Stomach smooth muscle (tissue), 2 donors: ENCODE measurements around the gene CAV3.

Experiments used
- H3K27ac ChIP-seq: one replicate; pipeline ENCODE4 v1.7.0; 2013; ENCODE audit warnings: mild to moderate bottlenecking, low read length, inconsistent platforms
- H3K27me3 ChIP-seq, 2 donors: one replicate each; pipeline ENCODE4 v1.7.0; 2013; ENCODE audit warnings: low read length in 2 of 2; ENCODE audit not compliant: insufficient read depth in 2 of 2, control insufficient read depth in 1 of 2
- H3K36me3 ChIP-seq, 2 donors: one replicate each; pipeline ENCODE4 v1.7.0; 2013; ENCODE audit warnings: low read length in 2 of 2; ENCODE audit not compliant: control insufficient read depth in 2 of 2, insufficient read depth in 2 of 2
- H3K4me1 ChIP-seq: one replicate; pipeline ENCODE4 v1.7.0; 2013; ENCODE audit warnings: low read length; ENCODE audit not compliant: control insufficient read depth, insufficient read depth
- H3K4me3 ChIP-seq, 2 donors: one replicate each; pipeline ENCODE4 v1.7.0; 2013; ENCODE audit warnings: low read length in 2 of 2
- H3K9ac ChIP-seq, 2 donors: one replicate each; pipeline ENCODE4 v1.7.0; 2013; ENCODE audit warnings: low read length in 2 of 2, mild to moderate bottlenecking in 1 of 2
- H3K9me3 ChIP-seq, 2 donors: one replicate each; pipeline ENCODE4 v1.7.0; 2013; ENCODE audit warnings: low read length in 2 of 2; ENCODE audit not compliant: control insufficient read depth in 2 of 2
- donor health status: healthy.
- donor health status: Pancreatic carcinoma.

Gene CAV3

DNA sequence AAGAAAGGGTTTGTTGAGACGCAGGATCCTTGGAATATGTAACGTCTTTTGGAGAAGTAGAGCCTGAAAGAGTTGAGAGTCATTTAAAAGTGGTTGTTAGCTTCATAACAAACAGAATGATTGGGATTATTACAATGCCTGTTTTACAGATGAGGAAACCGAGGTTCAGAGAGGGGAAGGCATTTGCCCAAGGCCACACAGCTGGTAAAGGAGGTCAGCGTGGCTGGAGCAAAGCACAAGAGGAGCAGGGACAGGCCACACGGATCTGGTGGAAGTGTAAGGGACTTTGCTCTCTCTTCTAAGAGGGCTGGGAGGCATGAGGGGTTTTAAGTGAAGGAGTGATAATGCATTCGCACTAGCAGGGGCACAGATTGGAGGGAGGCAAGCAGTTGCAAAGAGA, 42.0 kb downstream of the CAV3 start:
- Histone ChIP-seq H3K9me3 (no peaks in the 10 kb centered on the region), H3K27ac (no peak overlapping the region), H3K4me3 (no peak overlapping the region), H3K9ac (no peak overlapping the region), H3K4me1 (peaks cover 6% of the 10 kb centered on the region), H3K27me3 (peaks cover 0 to 4% of the 10 kb centered on the region in 2 donors), H3K36me3 (no peaks in the 10 kb centered on the region)

GRCh38 chr3:8776406-8776805, 42.8 kb downstream of the CAV3 start:
- H3K9ac ChIP-seq, result no peak overlapping the region
- no peak overlapping the region for H3K4me3 ChIP-seq
- peaks cover 0 to 4% of the 10 kb centered on the region in 2 donors for H3K27me3 ChIP-seq
- H3K36me3 ChIP-seq, result no peaks in the 10 kb centered on the region
- H3K9me3 ChIP-seq, result no peaks in the 10 kb centered on the region
- H3K4me1 ChIP-seq, result peaks cover 6% of the 10 kb centered on the region
- no peak overlapping the region for H3K27ac ChIP-seq

DNA sequence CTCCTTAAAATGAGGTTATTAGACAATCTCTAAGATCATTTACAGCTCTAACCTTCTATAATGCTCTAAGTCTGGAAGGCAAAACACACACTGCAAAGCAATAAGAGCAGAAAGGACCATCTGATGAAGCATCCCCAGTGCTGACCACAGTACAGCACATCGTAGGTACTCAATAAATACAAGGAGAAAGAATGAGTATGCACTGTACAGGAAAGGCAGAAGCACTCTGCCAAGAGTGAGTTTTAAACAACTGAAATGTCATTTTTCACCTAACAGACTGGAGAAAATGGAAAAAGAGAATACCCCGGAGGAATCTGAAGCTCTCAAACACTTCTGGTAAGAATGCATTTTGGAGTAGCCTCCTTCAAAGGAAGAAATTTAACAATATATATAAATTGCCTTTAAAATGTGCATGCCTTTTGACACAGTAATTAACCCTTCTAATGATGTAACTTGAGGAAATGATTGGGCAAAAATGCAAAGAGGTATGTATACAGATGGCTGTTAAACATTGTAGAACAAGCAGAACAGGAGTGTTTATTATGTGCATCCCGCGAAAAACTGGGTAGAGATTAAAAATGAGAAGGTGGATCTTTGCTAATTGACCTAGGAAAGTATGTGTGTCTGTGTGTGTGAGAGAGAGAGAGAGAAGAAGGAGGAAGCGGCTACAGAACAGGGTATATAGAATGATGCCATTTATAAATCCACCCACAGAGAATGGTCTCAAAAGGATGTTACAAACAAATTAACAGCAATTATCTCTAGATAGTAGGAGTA, 43.8 kb downstream of the CAV3 start:
- Histone ChIP-seq H3K9ac (no peak overlapping the region), H3K27me3 (no peaks in the 10 kb centered on the region), H3K27ac (no peak overlapping the region), H3K4me3 (no peak overlapping the region), H3K36me3 (no peaks in the 10 kb centered on the region), H3K9me3 (no peaks in the 10 kb centered on the region), H3K4me1 (peaks cover 6% of the 10 kb centered on the region)

GRCh38 chr3:8777978-8778267, 44.3 kb downstream of the CAV3 start:
- Histone ChIP-seq H3K27me3 (no peaks in the 10 kb centered on the region), H3K4me3 (no peak overlapping the region), H3K36me3 (no peaks in the 10 kb centered on the region), H3K9me3 (no peaks in the 10 kb centered on the region), H3K4me1 (peaks cover 6% of the 10 kb centered on the region), H3K27ac (no peak overlapping the region), H3K9ac (no peak overlapping the region)

DNA sequence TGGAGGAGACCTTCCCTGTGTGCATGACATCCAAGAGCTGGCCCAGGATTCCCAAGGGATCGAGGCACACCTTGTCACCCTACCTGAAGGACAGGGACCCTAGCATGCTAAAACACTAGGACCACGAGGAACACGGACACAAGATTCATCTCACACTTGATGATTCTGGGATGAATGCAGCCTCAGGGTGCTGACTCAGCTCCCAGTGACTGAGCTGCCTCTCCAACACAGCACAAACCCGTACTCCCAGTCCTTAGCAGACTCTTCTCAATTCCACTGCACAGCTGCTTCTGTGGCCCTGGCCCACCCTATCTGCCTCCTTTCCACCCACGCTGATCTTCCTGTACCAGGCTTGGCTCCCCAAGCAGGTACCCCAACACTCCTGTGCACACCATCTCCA, 44.9 kb downstream of the CAV3 start:
- Histone ChIP-seq H3K4me1 (peaks cover 6% of the 10 kb centered on the region), H3K27ac (no peak overlapping the region)

DNA sequence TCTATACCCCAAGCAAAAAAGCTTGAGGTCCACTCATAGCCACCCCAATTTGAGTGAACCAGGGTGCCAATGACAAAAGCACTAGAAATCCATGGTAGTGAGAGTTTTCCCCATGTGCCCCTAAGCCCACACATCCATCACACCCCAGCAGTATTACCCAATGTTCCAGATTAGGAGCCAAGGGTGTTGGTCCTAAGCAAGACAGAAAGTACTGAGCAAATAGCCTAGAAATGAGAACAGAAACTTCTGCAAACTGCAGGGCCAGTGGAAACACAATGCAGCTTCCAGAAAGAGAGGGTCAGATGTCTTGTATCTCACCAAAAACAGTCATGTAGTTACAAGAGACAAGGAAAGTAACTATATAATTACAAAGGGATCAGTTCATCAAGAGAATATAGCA, 46.7 kb downstream of the CAV3 start:
- H3K4me3 ChIP-seq, result no peak overlapping the region
- H3K27ac ChIP-seq, result no peak overlapping the region
- no peaks in the 10 kb centered on the region for H3K27me3 ChIP-seq
- no peaks in the 10 kb centered on the region for H3K4me1 ChIP-seq
- no peaks in the 10 kb centered on the region for H3K36me3 ChIP-seq
- no peak overlapping the region for H3K9ac ChIP-seq
- H3K9me3 ChIP-seq, result no peaks in the 10 kb centered on the region

More for the DNA sequence above, 44.9 kb downstream of the CAV3 start:
- Histone ChIP-seq H3K9me3 (no peaks in the 10 kb centered on the region), H3K9ac (no peak overlapping the region), H3K27me3 (no peaks in the 10 kb centered on the region), H3K36me3 (no peaks in the 10 kb centered on the region), H3K4me3 (no peak overlapping the region)

DNA sequence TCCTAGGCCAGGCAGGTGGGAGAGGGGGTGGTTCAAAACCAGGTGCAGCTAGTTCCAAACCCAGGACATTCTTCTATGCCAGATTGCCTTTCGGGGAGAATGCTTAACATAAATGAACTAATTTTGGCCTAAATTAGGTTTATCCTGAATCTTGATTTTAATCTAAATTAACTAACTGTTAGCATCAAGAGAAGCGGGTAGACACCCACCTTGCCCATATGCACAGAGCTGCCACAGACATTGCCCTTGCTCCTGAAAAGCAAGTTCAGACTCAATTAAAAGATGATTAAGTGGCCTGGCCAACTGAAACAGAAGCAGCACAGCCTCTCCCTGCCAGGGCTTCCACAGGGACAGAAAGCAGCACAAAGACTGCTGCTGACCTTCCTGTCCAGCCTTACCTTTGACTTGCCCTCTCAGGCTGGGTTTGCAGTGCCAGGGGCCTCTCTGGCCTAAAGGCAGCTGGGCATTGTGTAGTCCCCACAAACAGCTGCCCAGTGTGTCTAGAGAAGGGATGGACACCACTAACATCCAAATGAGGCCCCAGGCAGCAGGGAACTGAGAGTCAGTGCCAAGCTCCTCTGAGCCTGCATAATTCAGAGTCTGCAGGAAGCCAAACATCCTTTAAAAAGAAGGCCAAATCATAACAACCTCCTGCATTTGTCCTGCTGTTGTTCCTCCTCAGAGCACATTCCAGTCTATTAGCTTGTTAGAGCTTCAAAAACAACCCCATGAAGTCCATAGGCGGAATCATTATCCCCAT, 51.3 kb downstream of the CAV3 start:
- H3K4me3 ChIP-seq, result no peak overlapping the region
- no peak overlapping the region for H3K9ac ChIP-seq
- peaks cover 0 to 5% of the 10 kb centered on the region in 2 donors for H3K9me3 ChIP-seq
- H3K27ac ChIP-seq, result no peak overlapping the region
- no peaks in the 10 kb centered on the region for H3K4me1 ChIP-seq
- no peaks in the 10 kb centered on the region for H3K36me3 ChIP-seq
- H3K27me3 ChIP-seq, result no peaks in the 10 kb centered on the region

DNA sequence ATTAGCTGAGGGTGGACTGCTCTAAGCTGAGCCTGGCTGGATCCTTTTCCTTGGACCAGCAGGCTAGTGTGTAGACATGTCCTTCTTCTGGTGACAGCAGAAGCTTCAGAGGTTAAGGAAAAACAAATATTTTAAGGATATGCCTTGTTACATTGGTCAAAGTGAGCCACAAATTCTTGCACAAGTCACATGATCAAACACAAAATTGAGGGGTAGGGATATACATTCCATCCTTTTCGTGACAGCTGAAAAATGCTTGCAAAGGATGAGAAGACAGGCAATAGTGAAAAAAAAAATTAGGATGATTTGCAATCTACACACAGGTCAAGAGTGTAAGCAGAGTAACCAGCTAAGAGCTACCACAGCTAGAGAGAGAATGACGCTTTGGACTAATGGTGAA, 56.9 kb downstream of the CAV3 start:
- H3K4me1 ChIP-seq, result no peaks in the 10 kb centered on the region
- no peaks in the 10 kb centered on the region for H3K27me3 ChIP-seq
- no peak overlapping the region for H3K27ac ChIP-seq
- no peaks in the 10 kb centered on the region for H3K36me3 ChIP-seq
- no peak overlapping the region for H3K9ac ChIP-seq
- peaks cover 0 to 7% of the 10 kb centered on the region in 2 donors for H3K9me3 ChIP-seq
- H3K4me3 ChIP-seq, result no peak overlapping the region

- Histone ChIP-seq H3K27ac (no peak overlapping the region), H3K36me3 (no peaks in the 10 kb centered on the region), H3K9ac (no peak overlapping the region), H3K4me1 (no peaks in the 10 kb centered on the region), H3K9me3 (peaks cover 2 to 4% of the 10 kb centered on the region in 2 donors), H3K4me3 (no peak overlapping the region), H3K27me3 (no peaks in the 10 kb centered on the region)
Measured at GRCh38 chr3:8793242-8793641, 59.6 kb downstream of the CAV3 start.

- H3K9me3 ChIP-seq, result peaks cover 2 to 4% of the 10 kb centered on the region in 2 donors
- no peaks in the 10 kb centered on the region for H3K36me3 ChIP-seq
- H3K27ac ChIP-seq, result no peak overlapping the region
- H3K27me3 ChIP-seq, result no peaks in the 10 kb centered on the region
- no peak overlapping the region for H3K9ac ChIP-seq
- H3K4me3 ChIP-seq, result no peak overlapping the region
- no peaks in the 10 kb centered on the region for H3K4me1 ChIP-seq
Measured at GRCh38 chr3:8794247-8794646, 60.6 kb downstream of the CAV3 start.
